ENCODE measurements around the gene PBX4.
A peak's percentile ranks its signal among the peaks of the same experiment; 100 is the strongest.

Gene PBX4

GRCh38 chr19:19527674-19528625 lies 90.5 kb downstream of the PBX4 start:
- no peak for DNase-seq (ENCODE audit: low read depth in 2 of 2)

GRCh38 chr19:19527371-19527656 lies 91.2 kb downstream of the PBX4 start:
- DNase-seq (ENCODE audit: low read depth in 2 of 2), result no peak

GRCh38 chr19:19526581-19527370 lies 91.7 kb downstream of the PBX4 start:
- no peak for DNase-seq (ENCODE audit: low read depth in 2 of 2)

- no peak for DNase-seq (ENCODE audit: low read depth in 2 of 2)
These were observed 92.7 kb downstream of the PBX4 start for GRCh38 chr19:19525611-19526380.

- no peak for DNase-seq (ENCODE audit: low read depth in 2 of 2)
These were observed 94.4 kb downstream of the PBX4 start for GRCh38 chr19:19524053-19524452.

- no peak for DNase-seq (ENCODE audit: low read depth in 2 of 2)
These were observed 95.3 kb downstream of the PBX4 start for GRCh38 chr19:19523177-19523576.

- no peak for DNase-seq (ENCODE audit: low read depth in 2 of 2)
These were observed 97.5 kb downstream of the PBX4 start for GRCh38 chr19:19520989-19521388.

GRCh38 chr19:19517235-19517619 lies 101.3 kb downstream of the PBX4 start:
- no peak for DNase-seq (ENCODE audit: low read depth in 2 of 2)

GRCh38 chr19:19515642-19516519 lies 102.6 kb downstream of the PBX4 start, which contains the start of gene NDUFA13:
NDUFA13 (plus strand) TSS chr19:19516225; CDS start chr19:19516239, 14 bp downstream.
- peak; percentile 81 to 88 for DNase-seq (ENCODE audit: low read depth in 2 of 2)

GRCh38 chr19:19514881-19515641 lies 103.4 kb downstream of the PBX4 start, which contains the start of gene TSSK6:
TSSK6 (minus strand) TSS chr19:19515548; CDS start chr19:19515427, 121 bp downstream.
- DNase-seq (ENCODE audit: low read depth in 2 of 2), result no peak

GRCh38 chr19:19514215-19514657 lies 104.3 kb downstream of the PBX4 start:
- no peak for DNase-seq (ENCODE audit: low read depth in 2 of 2)

- DNase-seq (ENCODE audit: low read depth in 2 of 2), result no peak
These were observed 104.8 kb downstream of the PBX4 start for GRCh38 chr19:19513682-19514081.
